GM12878 (cell line): Measurements from ENCODE around the gene PTGFRN. TPM values are rescaled to one million over a fixed set of nuclear protein-coding genes. Genes with fewer than 3 reads are reported as not detected.

Experiments
- ATAC-seq: fragments of 200-7000 bp; cut with Tn5 transposase; 3 replicates; pipeline ENCODE4 v1.9.1; 2020; ENCODE audit warnings: mild to moderate bottlenecking, moderate library complexity
- BruUV-seq: library from RNA; stranded (reverse); fragments of 400-500 nt; replicated peaks from 2 replicates; lab custom pipeline; 2021; lab: Mats Ljungman, UMichigan
- CTCF ChIA-PET: fragments of 300-600 bp; sonication (Branson Sonifier 250); formaldehyde crosslinking; extraction: SDS; loops from one replicate; lab custom pipeline; 2021; ENCODE audit warnings: inconsistent platforms; lab: Yijun Ruan, JAX
- POLR2A ChIA-PET: fragments of 350-600 bp; formaldehyde crosslinking; extraction: SDS; loops from one replicate; lab custom pipeline; 2021; ENCODE audit warnings: inconsistent platforms; lab: Charles Lee
- RAD21 ChIA-PET: fragments of 300-600 bp; sonication (Branson Sonifier 250); formaldehyde crosslinking; loops from one replicate; lab custom pipeline; 2023; ENCODE audit warnings: antibody characterized with exemption; ENCODE audit not compliant: unreplicated experiment; lab: Charles Lee
- SMC1A ChIA-PET: fragments of 300-600 bp; sonication (Branson Sonifier 250); formaldehyde crosslinking; loops from one replicate; lab custom pipeline; 2023; ENCODE audit not compliant: unreplicated experiment, uncharacterized antibody; lab: Charles Lee
- DNase-seq: peaks from one replicate; pipeline ENCODE4 v3.0.0-alpha.2; 2011; ENCODE audit warnings: low read depth, low spot score
- FAIRE-seq: peaks from 3 replicates; lab custom pipeline; 2011; peaks lifted over from hg19 to GRCh38; lab: Jason Lieb, UNC
- H2AFZ ChIP-seq: 2 replicates; pipeline ENCODE4 v1.6.0; 2011; ENCODE audit warnings: low read depth, low read length, control low read depth; ENCODE audit not compliant: control insufficient read depth
- H3K27ac ChIP-seq: 2 replicates; pipeline ENCODE4 v1.5.1; 2011; ENCODE audit warnings: control low read depth; ENCODE audit not compliant: control insufficient read depth, insufficient read depth
- H3K27me3 ChIP-seq, 2 experiments: replicated peaks in 1 of 2; 2 replicates each; pipeline versions ENCODE4 v1.6.0 to v1.6.1; 2011; ENCODE audit warnings: low read length in 1 of 2; ENCODE audit not compliant: control insufficient read depth in 2 of 2, insufficient read depth in 2 of 2
- H3K36me3 ChIP-seq, 2 experiments: 2 replicates each; pipeline ENCODE4 v1.5.1; 2011; ENCODE audit warnings: low read length in 1 of 2; ENCODE audit not compliant: control insufficient read depth in 2 of 2, insufficient read depth in 2 of 2
- H3K4me1 ChIP-seq: 2 replicates; pipeline ENCODE4 v1.6.1; 2011; ENCODE audit warnings: mild to moderate bottlenecking, low read length, moderate library complexity, mixed read lengths; ENCODE audit not compliant: control insufficient read depth, insufficient read depth
- H3K4me2 ChIP-seq: 2 replicates; pipeline ENCODE4 v1.6.0; 2011; ENCODE audit warnings: control low read depth; ENCODE audit not compliant: control insufficient read depth, insufficient read depth
- H3K4me3 ChIP-seq: fragments of 200-600 bp; sonication (generic); 2 replicates; pipeline ENCODE4 v1.5.1; 2016
- H3K79me2 ChIP-seq: 2 replicates; pipeline ENCODE4 v1.6.0; 2011; ENCODE audit warnings: low read length; ENCODE audit not compliant: control insufficient read depth, insufficient read depth
- H3K9ac ChIP-seq: 2 replicates; pipeline ENCODE4 v1.8.0; 2011; ENCODE audit warnings: low read length, control low read depth, mixed read lengths; ENCODE audit not compliant: control insufficient read depth, insufficient read depth
- H3K9me3 ChIP-seq: replicated peaks from 3 replicates; pipeline ENCODE4 v1.5.1; 2011; ENCODE audit warnings: mild to moderate bottlenecking, low read length; ENCODE audit not compliant: control insufficient read depth, insufficient read depth
- H4K20me1 ChIP-seq: 2 replicates; pipeline ENCODE4 v1.6.0; 2011; ENCODE audit not compliant: control insufficient read depth, insufficient read depth
- CEBPB ChIP-seq, 2 experiments: fragments of 150-350 bp in 1 of 2; IDR thresholded peaks; 2 replicates each; pipeline ENCODE4 v1.6.1; 2012 to 2014; ENCODE audit warnings: low read depth in 2 of 2, low read length in 2 of 2, borderline replicate concordance in 1 of 2, inconsistent platforms in 1 of 2
- EP300 ChIP-seq, 2 experiments: fragments of 150-350 bp in 1 of 2; IDR thresholded peaks; 2 replicates each; pipeline ENCODE4 v1.6.1; 2011 to 2012; ENCODE audit warnings: low read depth in 2 of 2, low read length in 2 of 2, borderline replicate concordance in 1 of 2, improper control_type of control experiment in 1 of 2, inconsistent platforms in 1 of 2; ENCODE audit not compliant: control insufficient read depth in 1 of 2
- ZNF217 ChIP-seq: fragments of 450-650 bp; IDR thresholded peaks from 2 replicates; pipeline ENCODE4 v1.6.1; 2017; ENCODE audit warnings: antibody characterized with exemption, mild to moderate bottlenecking
- ZNF687 ChIP-seq: fragments of 450-650 bp; IDR thresholded peaks from 2 replicates; pipeline ENCODE4 v1.6.1; 2017; ENCODE audit warnings: mild to moderate bottlenecking, moderate library complexity
- WGBS: methylation state at CpG from one replicate; pipeline ENCODE4 v1.1.6; 2016; ENCODE audit warnings: low lambda C conversion rate; ENCODE audit not compliant: insufficient replicate concordance, insufficient coverage; ENCODE audit errors: missing lambda C conversion rate; 5-methylcytosine and 5-hydroxymethylcytosine counted together
- in situ Hi-C: fragments of 300-500 bp; cut with MboI; formaldehyde crosslinking; loops from 9 replicates; pipeline ENCODE4 v1.14.3; 2018; ENCODE audit warnings: mixed read lengths
- intact Hi-C: fragments of 100-400 bp; cut with micrococcal nuclease; formaldehyde crosslinking; loops from one replicate; pipeline ENCODE4 v1.14.2; 2022; ENCODE audit not compliant: unreplicated experiment
- polyA plus RNA-seq, 11 experiments: library from polyadenylated mRNA; depleted of rRNA in 4 of 11; unstranded in 6 of 11; stranded (reverse) in 5 of 11; fragments of >200 nt; fragmentation: Nextera tagmentation in 4 of 11; fragmentation: Illumina TruSeq in 1 of 11; extraction: Ambion mirVana in 4 of 11; extraction: Trizol in 1 of 11; gene quantifications; 1 replicate in 1 of 11; 2 replicates in 10 of 11; pipeline versions ENCODE4 v1.2.1 to v1.2.3, GENCODE V29; 2011 to 2016; ENCODE audit warnings: inconsistent platforms in 2 of 11, missing spikeins in 2 of 11, low read depth in 1 of 11
- total RNA-seq, 4 experiments: library from RNA; depleted of rRNA in 3 of 4; stranded (reverse); fragments of >200 nt in 3 of 4; fragmentation: Illumina TruSeq in 1 of 4; extraction: Trizol in 1 of 4; gene quantifications; 2 replicates each; pipeline versions ENCODE4 v1.2.1 to v1.2.3, GENCODE V29; 2013 to 2021

The PTGFRN gene
- total and polyA plus RNA-seq, 10 of the 15 experiments (the other 5 are each of a cell fraction or from before 2014, with no cell fraction given), result 2.7 to 8.3 (median 5.1) TPM

GRCh38 chr1:117032266-117032665, 122.5 kb downstream of the PTGFRN start:
- no peak for ATAC-seq
- no peaks in the 10 kb centered on the region for H3K79me2 ChIP-seq
- no peaks in the 10 kb centered on the region for H3K27me3 ChIP-seq
- intact Hi-C loops (no loop called here), in situ Hi-C loops (no loop called here)
- BruUV-seq, result no TSS peak
- no peaks in the 10 kb centered on the region for H3K36me3 ChIP-seq
- no peak overlapping the region for H3K4me3 ChIP-seq
- FAIRE-seq, result no peak
- ChIA-PET RAD21 (no interaction called here), CTCF (no interaction called here), POLR2A (no interaction called here)
- no peaks in the 10 kb centered on the region for H3K4me1 ChIP-seq
- no peak for DNase-seq
- H3K9ac ChIP-seq, result no peak overlapping the region
- H2AFZ ChIP-seq, result no peak overlapping the region
- WGBS, result 97% methylated on average over 3 of the region's 3 CpGs
- TF ChIP-seq EP300 (IDR thresholded peaks at IDR 0.05; ENCODE audit: borderline replicate concordance in 1 of 2, control insufficient read depth in 1 of 2, low read depth in 2 of 2, low read length in 2 of 2) (no peak), ZNF217 (no peak), CEBPB (IDR thresholded peaks at IDR 0.05; ENCODE audit: borderline replicate concordance in 1 of 2, low read depth in 2 of 2, low read length in 2 of 2) (no peak), ZNF687 (no peak)
- TF ChIP-seq, all 136 proteins: peak for 0
- SMC1A ChIA-PET, result interaction anchor here (0.9 to 1.5 kb wide), 4 partner anchors 10 to 78 kb away, joined by 3 read pairs; partner anchors contain the start of gene TTF2
- no peaks in the 10 kb centered on the region for H3K9me3 ChIP-seq
- no peaks in the 10 kb centered on the region for H4K20me1 ChIP-seq
- no peak overlapping the region for H3K4me2 ChIP-seq
- H3K27ac ChIP-seq, result no peak overlapping the region
